ENCODE measurements around the gene ST6GALNAC3. TPM values are rescaled to one million over a fixed set of nuclear protein-coding genes. Genes with fewer than 3 reads are reported as not detected.

Gene ST6GALNAC3
- polyA plus RNA-seq, 2 of the 4 experiments (the other 2 are of a cell fraction) = 1.1 to 1.2 TPM

- Histone ChIP-seq H3K9me3 (no peaks in the 10 kb centered on the region), H3K4me2 (no peak overlapping the region), H3K4me1 (no peaks in the 10 kb centered on the region), H3K27ac (no peak overlapping the region), H3K4me3 (no peak overlapping the region)
- ATAC-seq (no peak), FAIRE-seq (no peak), DNase-seq (ENCODE audit: low read depth in 1 of 2, low spot score in 1 of 2) (no peak)
- ChIA-PET POLR2A (no interaction called here), CTCF (no interaction called here)
- TF ChIP-seq MAX (IDR thresholded peaks at IDR 0.05) = no peak
- TF ChIP-seq HDAC2 (IDR thresholded peaks at IDR 0.05) = no peak
- no peak for TF ChIP-seq KDM5A (IDR thresholded peaks at IDR 0.05)
- TF ChIP-seq CHD2 (IDR thresholded peaks at IDR 0.05; ENCODE audit: low read length, partially characterized antibody) = no peak
- no peak for TF ChIP-seq CBX8 (IDR thresholded peaks at IDR 0.05)
- no peak for TF ChIP-seq JUN (IDR thresholded peaks at IDR 0.05)
- TF ChIP-seq E2F6 (IDR thresholded peaks at IDR 0.05; ENCODE audit: borderline replicate concordance, low read depth) = no peak
- TF ChIP-seq EHF (CRISPR knock-in tag; IDR thresholded peaks at IDR 0.05) = no peak
- no peak for TF ChIP-seq RNF2 (IDR thresholded peaks at IDR 0.05; ENCODE audit: borderline replicate concordance, low read depth)
- TF ChIP-seq MAFK (IDR thresholded peaks at IDR 0.05; ENCODE audit: partially characterized antibody) = no peak
- no peak for TF ChIP-seq NR3C1 (IDR thresholded peaks at IDR 0.05)
- TF ChIP-seq BHLHE40 (IDR thresholded peaks at IDR 0.05; ENCODE audit: low read depth, low read length) = no peak
- no peak for TF ChIP-seq ZFP36 (IDR thresholded peaks at IDR 0.05; ENCODE audit: borderline replicate concordance, partially characterized antibody)
- no peak for TF ChIP-seq RCOR1 (IDR thresholded peaks at IDR 0.05; ENCODE audit: low read depth, low read length)
- TF ChIP-seq ZNF302 (CRISPR knock-in tag; IDR thresholded peaks at IDR 0.05) = no peak
- TF ChIP-seq TFCP2L1 (CRISPR knock-in tag; IDR thresholded peaks at IDR 0.05) = no peak
- TF ChIP-seq ESRRA (IDR thresholded peaks at IDR 0.05; ENCODE audit: borderline replicate concordance, low read length) = no peak
- TF ChIP-seq PHF8 (IDR thresholded peaks at IDR 0.05; ENCODE audit: borderline replicate concordance, low read depth) = no peak
- TF ChIP-seq PBX3 (IDR thresholded peaks at IDR 0.05) = no peak
Observed at GRCh38 chr1:76390456-76390855, 315.9 kb downstream of the ST6GALNAC3 start.

- DNase-seq (ENCODE audit: low read depth in 1 of 2, low spot score in 1 of 2) (no peak), ATAC-seq (no peak), FAIRE-seq (no peak)
- Histone ChIP-seq H3K9me3 (no peaks in the 10 kb centered on the region), H3K4me2 (no peak overlapping the region), H3K4me1 (no peaks in the 10 kb centered on the region), H3K27ac (no peak overlapping the region), H3K4me3 (no peak overlapping the region)
- WGBS (ENCODE audit: missing lambda C conversion rate) = 4% methylated on average over 2 of the region's 2 CpGs
- ChIA-PET POLR2A (no interaction called here), CTCF (no interaction called here)
- TF ChIP-seq ESRRA (IDR thresholded peaks at IDR 0.05; ENCODE audit: borderline replicate concordance, low read length) (no peak), CBX2 (IDR thresholded peaks at IDR 0.05; ENCODE audit: borderline replicate concordance, low read depth) (no peak), ZC3H11A (IDR thresholded peaks at IDR 0.05) (no peak), HEYL (CRISPR knock-in tag; IDR thresholded peaks at IDR 0.05) (no peak), FOSL2 (IDR thresholded peaks at IDR 0.05) (no peak), FOSL2 (CRISPR knock-in tag; IDR thresholded peaks at IDR 0.05) (no peak), ZFP36 (IDR thresholded peaks at IDR 0.05; ENCODE audit: borderline replicate concordance, partially characterized antibody) (no peak), HMGXB4 (CRISPR knock-in tag; IDR thresholded peaks at IDR 0.05; ENCODE audit: borderline replicate concordance) (no peak), CHD2 (IDR thresholded peaks at IDR 0.05; ENCODE audit: low read length, partially characterized antibody) (no peak), MAZ (IDR thresholded peaks at IDR 0.05; ENCODE audit: borderline replicate concordance, low read depth, low read length) (no peak), ZNF302 (CRISPR knock-in tag; IDR thresholded peaks at IDR 0.05) (no peak), HDAC2 (IDR thresholded peaks at IDR 0.05) (no peak), TP53 (CRISPR knock-in tag; IDR thresholded peaks at IDR 0.05) (no peak), PHF8 (IDR thresholded peaks at IDR 0.05; ENCODE audit: borderline replicate concordance, low read depth) (no peak)
Observed at GRCh38 chr1:76395059-76395458, 320.5 kb downstream of the ST6GALNAC3 start.

All from A549 (cell line).